HUES6 (cell line): ENCODE measurements around the gene SLC8A1.

ENCODE experiments used
- H3K27ac ChIP-seq: 2 replicates; pipeline ENCODE4 v1.7.0; 2013; ENCODE audit warnings: low read depth, mild to moderate bottlenecking, low read length, inconsistent platforms
- H3K27me3 ChIP-seq: 2 replicates; pipeline ENCODE4 v1.6.1; 2013; ENCODE audit warnings: low read length; ENCODE audit not compliant: control insufficient read depth, insufficient read depth
- H3K36me3 ChIP-seq: 2 replicates; pipeline ENCODE4 v1.6.1; 2013; ENCODE audit warnings: low read length; ENCODE audit not compliant: control insufficient read depth, insufficient read depth
- H3K4me1 ChIP-seq: 2 replicates; pipeline ENCODE4 v1.6.1; 2013; ENCODE audit warnings: low read length; ENCODE audit not compliant: control insufficient read depth, insufficient read depth
- H3K4me3 ChIP-seq: 2 replicates; pipeline ENCODE4 v1.5.1; 2013; ENCODE audit warnings: low read depth, low read length
- H3K9ac ChIP-seq: one replicate; pipeline ENCODE4 v1.6.1; 2013; ENCODE audit warnings: mild to moderate bottlenecking, low read length
- H3K9me3 ChIP-seq: 2 replicates; pipeline ENCODE4 v1.6.1; 2013; ENCODE audit warnings: low read depth, low read length; ENCODE audit not compliant: control insufficient read depth, insufficient read depth

The SLC8A1 gene

GRCh38 chr2:40418614-40419363 lies 33.1 kb downstream of the SLC8A1 start:
- no peak overlapping the region for H3K4me3 ChIP-seq
- no peaks in the 10 kb centered on the region for H3K4me1 ChIP-seq
- H3K9ac ChIP-seq = no peak overlapping the region
- no peak overlapping the region for H3K27ac ChIP-seq
- H3K27me3 ChIP-seq = no peaks in the 10 kb centered on the region
- no peaks in the 10 kb centered on the region for H3K36me3 ChIP-seq
- H3K9me3 ChIP-seq = no peaks in the 10 kb centered on the region

- Histone ChIP-seq H3K27me3 (no peaks in the 10 kb centered on the region), H3K9me3 (no peaks in the 10 kb centered on the region), H3K4me3 (no peak overlapping the region), H3K36me3 (no peaks in the 10 kb centered on the region), H3K27ac (no peak overlapping the region), H3K9ac (no peak overlapping the region), H3K4me1 (no peaks in the 10 kb centered on the region)
These were observed 35.4 kb downstream of the SLC8A1 start for GRCh38 chr2:40416486-40416885.

- H3K36me3 ChIP-seq = no peaks in the 10 kb centered on the region
- no peaks in the 10 kb centered on the region for H3K27me3 ChIP-seq
- H3K27ac ChIP-seq = no peak overlapping the region
- H3K4me3 ChIP-seq = no peak overlapping the region
- H3K9me3 ChIP-seq = no peaks in the 10 kb centered on the region
- H3K4me1 ChIP-seq = no peaks in the 10 kb centered on the region
- H3K9ac ChIP-seq = no peak overlapping the region
These were observed 36.5 kb downstream of the SLC8A1 start for GRCh38 chr2:40415391-40415790.

- Histone ChIP-seq H3K27me3 (no peaks in the 10 kb centered on the region), H3K27ac (no peak overlapping the region), H3K9me3 (no peaks in the 10 kb centered on the region), H3K4me3 (no peak overlapping the region), H3K4me1 (no peaks in the 10 kb centered on the region), H3K36me3 (no peaks in the 10 kb centered on the region), H3K9ac (no peak overlapping the region)
These were observed 39.4 kb downstream of the SLC8A1 start for GRCh38 chr2:40412456-40412855.

GRCh38 chr2:40410695-40411094 lies 41.2 kb downstream of the SLC8A1 start:
- Histone ChIP-seq H3K9ac (no peak overlapping the region), H3K36me3 (no peaks in the 10 kb centered on the region), H3K4me3 (no peak overlapping the region), H3K27me3 (no peaks in the 10 kb centered on the region), H3K9me3 (no peaks in the 10 kb centered on the region), H3K27ac (no peak overlapping the region), H3K4me1 (no peaks in the 10 kb centered on the region)

GRCh38 chr2:40409734-40410133 lies 42.2 kb downstream of the SLC8A1 start:
- Histone ChIP-seq H3K36me3 (no peaks in the 10 kb centered on the region), H3K27me3 (no peaks in the 10 kb centered on the region), H3K27ac (no peak overlapping the region), H3K4me1 (no peaks in the 10 kb centered on the region), H3K4me3 (no peak overlapping the region), H3K9me3 (no peaks in the 10 kb centered on the region), H3K9ac (no peak overlapping the region)

GRCh38 chr2:40406485-40407289 lies 45.2 kb downstream of the SLC8A1 start:
- no peaks in the 10 kb centered on the region for H3K36me3 ChIP-seq
- H3K9ac ChIP-seq = no peak overlapping the region
- no peaks in the 10 kb centered on the region for H3K27me3 ChIP-seq
- H3K4me1 ChIP-seq = no peaks in the 10 kb centered on the region
- no peak overlapping the region for H3K27ac ChIP-seq
- no peak overlapping the region for H3K4me3 ChIP-seq
- no peaks in the 10 kb centered on the region for H3K9me3 ChIP-seq

- Histone ChIP-seq H3K27ac (no peak overlapping the region), H3K4me3 (no peak overlapping the region), H3K36me3 (no peaks in the 10 kb centered on the region), H3K9ac (no peak overlapping the region), H3K27me3 (no peaks in the 10 kb centered on the region), H3K9me3 (no peaks in the 10 kb centered on the region), H3K4me1 (peaks cover 4% of the 10 kb centered on the region; the same call in 1 of the 2 replicates)
These were observed 46.4 kb downstream of the SLC8A1 start for GRCh38 chr2:40405465-40405864.

- Histone ChIP-seq H3K4me3 (no peak overlapping the region), H3K9me3 (no peaks in the 10 kb centered on the region), H3K9ac (no peak overlapping the region), H3K27ac (no peak overlapping the region), H3K36me3 (no peaks in the 10 kb centered on the region), H3K4me1 (peaks cover 7% of the 10 kb centered on the region), H3K27me3 (no peaks in the 10 kb centered on the region)
These were observed 47.4 kb downstream of the SLC8A1 start for GRCh38 chr2:40404517-40404916.

GRCh38 chr2:40403233-40403836 lies 48.6 kb downstream of the SLC8A1 start:
- no peak overlapping the region for H3K27ac ChIP-seq
- H3K4me3 ChIP-seq = no peak overlapping the region
- H3K27me3 ChIP-seq = no peaks in the 10 kb centered on the region
- no peaks in the 10 kb centered on the region for H3K9me3 ChIP-seq
- H3K9ac ChIP-seq = no peak overlapping the region
- H3K4me1 ChIP-seq = peaks cover 7% of the 10 kb centered on the region
- H3K36me3 ChIP-seq = no peaks in the 10 kb centered on the region

- Histone ChIP-seq H3K4me3 (no peak overlapping the region), H3K27me3 (no peaks in the 10 kb centered on the region), H3K4me1 (peaks cover 7% of the 10 kb centered on the region), H3K36me3 (no peaks in the 10 kb centered on the region), H3K27ac (no peak overlapping the region), H3K9me3 (no peaks in the 10 kb centered on the region), H3K9ac (no peak overlapping the region)
These were observed 50.0 kb downstream of the SLC8A1 start for GRCh38 chr2:40401896-40402295.
